ENCODE measurements around the gene KCNF1.

KCNF1 gene

DNA sequence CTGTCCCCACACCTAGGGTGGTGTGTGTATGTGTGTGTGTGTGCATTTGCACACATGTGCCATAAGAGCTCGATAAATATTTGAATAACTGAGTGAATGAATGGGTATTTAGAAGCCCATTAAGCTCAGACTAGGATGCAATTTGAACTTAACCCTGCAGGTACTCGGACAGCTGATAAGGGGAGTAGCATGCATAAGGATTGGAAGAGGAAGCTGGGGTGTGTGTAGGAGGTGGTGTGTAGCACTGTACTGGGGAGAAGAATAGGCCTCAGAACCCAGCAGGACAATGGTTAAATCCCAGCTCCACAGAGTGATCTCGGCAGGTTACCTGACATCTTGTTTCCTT, 1.8 kb upstream of the KCNF1 start:
- ATAC-seq (ENCODE audit: insufficient read depth, low read depth) (no peak), DNase-seq (no peak)
- peaks cover 16% of the 10 kb centered on the region for H3K27me3 ChIP-seq (ENCODE audit: insufficient read depth, low read length, poor library complexity)
- H3K79me2 ChIP-seq (ENCODE audit: insufficient read depth, low read length), result no peaks in the 10 kb centered on the region
- no peak overlapping the region for H3K27ac ChIP-seq (ENCODE audit: low read length)
- no peak overlapping the region for H3K4me3 ChIP-seq (ENCODE audit: low read depth in 1 of 2, low read length in 2 of 2)
- H3K4me2 ChIP-seq (ENCODE audit: insufficient read depth, low read length), result no peak overlapping the region
- no peak overlapping the region for H2AFZ ChIP-seq (ENCODE audit: low read depth, low read length)
- 0 out of 2 replicates have a peak, but pooled peaks cover 6% of the 10 kb centered on the region for H4K20me1 ChIP-seq (ENCODE audit: insufficient read depth, low read length)
- no peak overlapping the region for H3K9ac ChIP-seq (ENCODE audit: low read depth, low read length)
- H3K36me3 ChIP-seq (ENCODE audit: insufficient read depth, low read length), result no peaks in the 10 kb centered on the region
- no peaks in the 10 kb centered on the region for H3K9me3 ChIP-seq (ENCODE audit: insufficient read depth, low read length, severe bottlenecking)
- no peak for TF ChIP-seq EZH2 (IDR thresholded peaks at IDR 0.05; ENCODE audit: borderline replicate concordance, low read depth, low read length, severe bottlenecking)
- TF ChIP-seq, protein P1, sequence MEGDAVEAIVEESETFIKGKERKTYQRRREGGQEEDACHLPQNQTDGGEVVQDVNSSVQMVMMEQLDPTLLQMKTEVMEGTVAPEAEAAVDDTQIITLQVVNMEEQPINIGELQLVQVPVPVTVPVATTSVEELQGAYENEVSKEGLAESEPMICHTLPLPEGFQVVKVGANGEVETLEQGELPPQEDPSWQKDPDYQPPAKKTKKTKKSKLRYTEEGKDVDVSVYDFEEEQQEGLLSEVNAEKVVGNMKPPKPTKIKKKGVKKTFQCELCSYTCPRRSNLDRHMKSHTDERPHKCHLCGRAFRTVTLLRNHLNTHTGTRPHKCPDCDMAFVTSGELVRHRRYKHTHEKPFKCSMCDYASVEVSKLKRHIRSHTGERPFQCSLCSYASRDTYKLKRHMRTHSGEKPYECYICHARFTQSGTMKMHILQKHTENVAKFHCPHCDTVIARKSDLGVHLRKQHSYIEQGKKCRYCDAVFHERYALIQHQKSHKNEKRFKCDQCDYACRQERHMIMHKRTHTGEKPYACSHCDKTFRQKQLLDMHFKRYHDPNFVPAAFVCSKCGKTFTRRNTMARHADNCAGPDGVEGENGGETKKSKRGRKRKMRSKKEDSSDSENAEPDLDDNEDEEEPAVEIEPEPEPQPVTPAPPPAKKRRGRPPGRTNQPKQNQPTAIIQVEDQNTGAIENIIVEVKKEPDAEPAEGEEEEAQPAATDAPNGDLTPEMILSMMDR (IDR thresholded peaks at IDR 0.05; ENCODE audit: borderline replicate concordance, extremely low read depth, low read length, poor library complexity, severe bottlenecking), result no peak
- H3K4me1 ChIP-seq (ENCODE audit: insufficient read depth, low read length), result no peaks in the 10 kb centered on the region

DNA sequence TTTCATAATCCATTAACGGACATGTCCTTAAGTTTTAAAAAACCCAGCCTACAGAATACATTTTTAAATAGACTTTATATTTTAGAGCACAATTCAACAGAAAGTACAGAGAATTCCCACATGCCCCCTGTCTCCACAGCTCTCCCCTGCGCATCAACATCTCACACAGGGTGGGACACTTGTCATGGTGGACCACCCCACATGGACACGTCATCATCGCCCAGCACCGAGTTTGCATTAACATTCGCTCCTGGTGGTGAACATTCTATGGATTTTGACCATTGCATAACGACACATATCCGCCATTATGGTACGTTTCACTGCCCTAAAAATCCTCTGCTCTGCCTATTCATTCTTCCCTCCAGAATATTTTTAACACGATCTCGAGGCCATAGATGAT, 1.1 kb upstream of the KCNF1 start:
- no peak for DNase-seq
- no peak for TF ChIP-seq EZH2 (IDR thresholded peaks at IDR 0.05; ENCODE audit: borderline replicate concordance, low read depth, low read length, severe bottlenecking)
- TF ChIP-seq, protein P1 (IDR thresholded peaks at IDR 0.05; ENCODE audit: borderline replicate concordance, extremely low read depth, low read length, poor library complexity, severe bottlenecking), result no peak
- Histone ChIP-seq H3K4me1 (ENCODE audit: insufficient read depth, low read length) (no peaks in the 10 kb centered on the region), H3K36me3 (ENCODE audit: insufficient read depth, low read length) (no peaks in the 10 kb centered on the region), H3K9me3 (ENCODE audit: insufficient read depth, low read length, severe bottlenecking) (no peaks in the 10 kb centered on the region), H2AFZ (ENCODE audit: low read depth, low read length) (no peak overlapping the region), H3K4me2 (ENCODE audit: insufficient read depth, low read length) (no peak overlapping the region), H3K27ac (ENCODE audit: low read length) (no peak overlapping the region), H3K27me3 (ENCODE audit: insufficient read depth, low read length, poor library complexity) (peaks cover 16% of the 10 kb centered on the region), H3K9ac (ENCODE audit: low read depth, low read length) (no peak overlapping the region), H3K79me2 (ENCODE audit: insufficient read depth, low read length) (no peaks in the 10 kb centered on the region), H3K4me3 (ENCODE audit: low read depth in 1 of 2, low read length in 2 of 2) (no peak overlapping the region), H4K20me1 (ENCODE audit: insufficient read depth, low read length) (0 out of 2 replicates have a peak, but pooled peaks cover 6% of the 10 kb centered on the region)
- no peak for ATAC-seq (ENCODE audit: insufficient read depth, low read depth)

DNA sequence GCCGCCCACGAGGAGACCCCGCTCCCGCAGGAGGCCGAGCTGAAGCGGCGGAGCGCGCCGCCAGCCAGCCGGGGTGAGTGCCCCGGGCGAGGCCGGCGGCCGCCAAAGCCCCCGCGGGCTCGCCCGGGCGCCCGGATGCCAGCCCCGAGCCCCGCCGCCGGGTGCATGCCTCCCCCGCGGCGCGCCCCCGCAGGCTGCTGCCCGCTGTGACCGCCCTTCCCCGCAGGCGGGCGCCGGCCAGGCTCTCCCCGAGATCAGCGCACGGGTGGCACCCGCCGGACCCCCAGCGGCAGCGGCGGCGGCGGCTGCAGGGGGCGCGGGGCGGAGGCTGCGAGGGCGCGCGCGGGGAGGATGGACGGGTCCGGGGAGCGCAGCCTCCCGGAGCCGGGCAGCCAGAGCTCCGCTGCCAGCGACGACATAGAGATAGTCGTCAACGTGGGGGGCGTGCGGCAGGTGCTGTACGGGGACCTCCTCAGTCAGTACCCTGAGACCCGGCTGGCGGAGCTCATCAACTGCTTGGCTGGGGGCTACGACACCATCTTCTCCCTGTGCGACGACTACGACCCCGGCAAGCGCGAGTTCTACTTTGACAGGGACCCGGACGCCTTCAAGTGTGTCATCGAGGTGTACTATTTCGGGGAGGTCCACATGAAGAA, 470 bp downstream of the KCNF1 start:
- DNase-seq, result no peak
- H3K79me2 ChIP-seq (ENCODE audit: insufficient read depth, low read length), result no peaks in the 10 kb centered on the region
- 0 out of 2 replicates have a peak, but pooled peaks cover 6% of the 10 kb centered on the region for H4K20me1 ChIP-seq (ENCODE audit: insufficient read depth, low read length)
- no peaks in the 10 kb centered on the region for H3K4me1 ChIP-seq (ENCODE audit: insufficient read depth, low read length)
- no peak for ATAC-seq (ENCODE audit: insufficient read depth, low read depth)
- TF ChIP-seq EZH2 (IDR thresholded peaks at IDR 0.05; ENCODE audit: borderline replicate concordance, low read depth, low read length, severe bottlenecking), result no peak
- TF ChIP-seq, protein P1 (IDR thresholded peaks at IDR 0.05; ENCODE audit: borderline replicate concordance, extremely low read depth, low read length, poor library complexity, severe bottlenecking), result no peak
- no peak overlapping the region for H3K4me2 ChIP-seq (ENCODE audit: insufficient read depth, low read length)
- H2AFZ ChIP-seq (ENCODE audit: low read depth, low read length), result no peak overlapping the region
- no peaks in the 10 kb centered on the region for H3K36me3 ChIP-seq (ENCODE audit: insufficient read depth, low read length)
- no peaks in the 10 kb centered on the region for H3K9me3 ChIP-seq (ENCODE audit: insufficient read depth, low read length, severe bottlenecking)
- H3K27ac ChIP-seq (ENCODE audit: low read length), result no peak overlapping the region
- H3K4me3 ChIP-seq (ENCODE audit: low read depth in 1 of 2, low read length in 2 of 2), result no peak overlapping the region
- no peak overlapping the region for H3K9ac ChIP-seq (ENCODE audit: low read depth, low read length)
- peaks cover 16% of the 10 kb centered on the region for H3K27me3 ChIP-seq (ENCODE audit: insufficient read depth, low read length, poor library complexity)

All from DND-41 (cell line).